Progenitor cell of endocrine pancreas (in vitro differentiated cells): ENCODE results near the gene PDE5A. TPM values are rescaled to one million over a fixed set of nuclear protein-coding genes. Genes with fewer than 3 reads are reported as not detected.

Source experiments
- DNase-seq: peaks from one replicate; pipeline ENCODE4 v3.0.0; 2021; ENCODE audit warnings: low spot score; ENCODE audit not compliant: unreplicated experiment
- H3K27ac Mint-ChIP-seq: 2 replicates; pipeline ENCODE4 v1.8.0; 2021; ENCODE audit warnings: mild to moderate bottlenecking, moderate library complexity, mixed read lengths
- H3K27me3 Mint-ChIP-seq: 2 replicates; pipeline ENCODE4 v1.8.0; 2021; ENCODE audit warnings: mixed read lengths
- H3K36me3 Mint-ChIP-seq: 2 replicates; pipeline ENCODE4 v1.8.0; 2022; ENCODE audit warnings: mixed read lengths; ENCODE audit not compliant: insufficient read depth
- H3K4me1 Mint-ChIP-seq: 2 replicates; pipeline ENCODE4 v1.8.0; 2021; ENCODE audit warnings: low read depth, mixed read lengths
- H3K4me3 Mint-ChIP-seq: 2 replicates; pipeline ENCODE4 v1.8.0; 2021; ENCODE audit warnings: low read depth, mild to moderate bottlenecking, moderate library complexity, mixed read lengths
- H3K9me3 Mint-ChIP-seq: 2 replicates; pipeline ENCODE4 v1.8.0; 2021; ENCODE audit warnings: low read depth, mixed read lengths
- total RNA-seq: library from RNA; stranded (reverse); gene quantifications from 2 replicates; pipeline ENCODE4 v1.2.1, GENCODE V29; 2021
- TF ChIP-seq, protein P1 (sequence below): fragments of 200-600 bp; sonication (generic); IDR thresholded peaks from one replicate; pipeline ENCODE4 v1.5.0; 2021; ENCODE audit warnings: antibody characterized with exemption, mild to moderate bottlenecking; ENCODE audit not compliant: unreplicated experiment

Gene PDE5A
- total RNA-seq, 1 donor from 2014 or later, result 44.6 TPM

DNA sequence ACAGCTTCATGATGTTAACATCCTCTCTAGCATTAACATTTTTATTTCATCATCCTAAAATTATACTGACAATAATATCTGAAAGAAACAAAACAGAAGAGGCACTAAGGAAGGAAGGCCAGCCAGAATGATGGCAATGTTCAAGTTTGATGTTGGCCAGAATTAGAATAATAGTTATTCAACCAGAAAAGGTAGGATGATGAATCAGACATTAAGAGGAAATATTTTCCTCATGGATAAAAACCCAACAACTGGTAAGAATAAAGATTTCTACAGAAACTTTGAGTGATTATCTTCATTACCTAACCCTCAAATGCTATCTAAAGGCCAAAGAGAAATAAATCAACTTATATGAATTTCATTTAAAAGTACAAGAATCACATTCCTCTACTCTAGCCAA is 105.2 kb downstream of the PDE5A start:
- Mint-ChIP-seq H3K4me1 (peaks cover 1% of the 10 kb centered on the region), H3K9me3 (no peaks in the 10 kb centered on the region), H3K36me3 (peaks cover 12% of the 10 kb centered on the region), H3K4me3 (no peak overlapping the region), H3K27ac (no peak overlapping the region), H3K27me3 (no peaks in the 10 kb centered on the region)
- TF ChIP-seq, protein P1, sequence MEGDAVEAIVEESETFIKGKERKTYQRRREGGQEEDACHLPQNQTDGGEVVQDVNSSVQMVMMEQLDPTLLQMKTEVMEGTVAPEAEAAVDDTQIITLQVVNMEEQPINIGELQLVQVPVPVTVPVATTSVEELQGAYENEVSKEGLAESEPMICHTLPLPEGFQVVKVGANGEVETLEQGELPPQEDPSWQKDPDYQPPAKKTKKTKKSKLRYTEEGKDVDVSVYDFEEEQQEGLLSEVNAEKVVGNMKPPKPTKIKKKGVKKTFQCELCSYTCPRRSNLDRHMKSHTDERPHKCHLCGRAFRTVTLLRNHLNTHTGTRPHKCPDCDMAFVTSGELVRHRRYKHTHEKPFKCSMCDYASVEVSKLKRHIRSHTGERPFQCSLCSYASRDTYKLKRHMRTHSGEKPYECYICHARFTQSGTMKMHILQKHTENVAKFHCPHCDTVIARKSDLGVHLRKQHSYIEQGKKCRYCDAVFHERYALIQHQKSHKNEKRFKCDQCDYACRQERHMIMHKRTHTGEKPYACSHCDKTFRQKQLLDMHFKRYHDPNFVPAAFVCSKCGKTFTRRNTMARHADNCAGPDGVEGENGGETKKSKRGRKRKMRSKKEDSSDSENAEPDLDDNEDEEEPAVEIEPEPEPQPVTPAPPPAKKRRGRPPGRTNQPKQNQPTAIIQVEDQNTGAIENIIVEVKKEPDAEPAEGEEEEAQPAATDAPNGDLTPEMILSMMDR, result no peak
- no peak for DNase-seq

DNA sequence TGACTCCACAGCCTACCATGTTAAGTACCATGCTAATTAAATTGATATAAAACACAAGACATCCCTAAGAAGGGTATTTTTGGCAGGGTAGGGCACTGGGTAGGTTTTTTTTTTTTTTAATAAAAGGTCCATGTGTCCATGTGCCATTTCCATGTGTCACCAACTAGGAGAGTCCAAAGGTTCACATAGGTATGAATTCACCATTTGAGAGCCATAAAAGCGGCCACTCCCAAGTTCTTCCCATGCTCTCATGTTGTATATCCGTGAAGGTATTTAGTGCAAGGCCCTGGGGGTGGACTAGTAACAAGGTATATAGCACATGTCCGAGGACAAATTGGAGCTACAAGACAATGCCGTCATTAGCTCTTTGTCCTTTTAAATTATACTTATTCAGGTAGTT is 107.3 kb downstream of the PDE5A start:
- no peaks in the 10 kb centered on the region for H3K9me3 Mint-ChIP-seq
- H3K4me3 Mint-ChIP-seq, result no peak overlapping the region
- no peak overlapping the region for H3K27ac Mint-ChIP-seq
- H3K4me1 Mint-ChIP-seq, result no peaks in the 10 kb centered on the region
- H3K36me3 Mint-ChIP-seq, result peaks cover 14% of the 10 kb centered on the region
- no peaks in the 10 kb centered on the region for H3K27me3 Mint-ChIP-seq
- TF ChIP-seq, protein P1, result no peak
- no peak for DNase-seq

DNA sequence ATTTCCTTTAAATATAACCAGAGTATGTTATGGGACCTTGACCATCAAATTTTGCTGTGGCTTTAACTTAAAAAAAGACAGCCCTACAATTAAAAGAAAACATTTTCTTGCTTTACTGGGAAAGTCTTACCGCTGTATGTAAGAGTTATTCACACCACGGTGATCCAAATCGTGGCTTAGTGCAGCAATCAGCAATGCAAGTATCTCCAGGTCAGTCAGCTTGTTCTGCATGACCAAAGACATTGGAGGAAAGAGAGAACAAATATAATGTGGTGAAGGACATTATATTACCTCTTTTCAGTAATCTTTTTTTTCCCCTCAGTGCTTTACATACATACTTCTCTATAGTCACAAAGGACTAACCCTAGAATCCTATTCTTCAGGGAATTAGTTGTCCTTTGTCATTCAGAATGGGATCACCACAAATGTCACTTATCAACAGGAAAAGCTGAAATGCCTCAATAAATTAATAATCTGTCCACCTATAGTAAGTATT is 109.6 kb downstream of the PDE5A start:
- DNase-seq, result no peak
- H3K27ac Mint-ChIP-seq, result no peak overlapping the region
- H3K27me3 Mint-ChIP-seq, result no peaks in the 10 kb centered on the region
- peaks cover 8% of the 10 kb centered on the region for H3K36me3 Mint-ChIP-seq
- TF ChIP-seq, protein P1, result no peak
- no peak overlapping the region for H3K4me3 Mint-ChIP-seq
- no peaks in the 10 kb centered on the region for H3K9me3 Mint-ChIP-seq
- no peaks in the 10 kb centered on the region for H3K4me1 Mint-ChIP-seq

DNA sequence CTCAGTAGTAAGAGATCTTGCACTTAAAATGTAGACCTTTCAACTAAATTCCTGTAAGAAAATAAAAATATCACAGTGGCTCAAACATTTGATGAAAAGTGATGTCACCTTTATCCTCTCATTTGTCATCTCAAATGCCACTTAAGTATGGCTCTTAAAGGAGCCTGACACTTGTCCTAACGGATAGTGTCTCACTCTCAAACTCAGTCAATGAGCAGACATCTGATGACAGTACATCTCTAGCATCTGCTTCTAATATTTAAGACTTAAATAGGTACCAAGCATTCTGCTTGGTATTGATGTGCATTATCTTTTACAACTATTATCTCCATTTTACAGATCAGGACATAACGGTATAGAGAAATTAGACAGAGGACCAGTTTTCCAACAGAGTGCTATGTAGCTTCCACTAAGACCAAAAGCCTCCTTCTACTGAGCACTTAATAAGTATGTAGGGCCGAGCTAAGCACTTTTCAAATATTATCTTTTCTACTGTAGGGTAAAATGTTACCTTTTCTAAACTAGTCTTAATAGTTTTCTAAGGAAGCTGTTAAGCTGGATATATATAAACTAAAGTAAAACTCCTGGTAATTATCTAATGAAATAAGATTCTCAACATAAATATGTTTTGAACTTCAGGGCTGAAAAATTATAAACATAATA is 110.2 kb downstream of the PDE5A start:
- no peak overlapping the region for H3K4me3 Mint-ChIP-seq
- no peak overlapping the region for H3K27ac Mint-ChIP-seq
- no peak for DNase-seq
- H3K4me1 Mint-ChIP-seq, result no peaks in the 10 kb centered on the region
- peaks cover 8% of the 10 kb centered on the region for H3K36me3 Mint-ChIP-seq
- TF ChIP-seq, protein P1, result no peak
- H3K27me3 Mint-ChIP-seq, result no peaks in the 10 kb centered on the region
- H3K9me3 Mint-ChIP-seq, result no peaks in the 10 kb centered on the region

DNA sequence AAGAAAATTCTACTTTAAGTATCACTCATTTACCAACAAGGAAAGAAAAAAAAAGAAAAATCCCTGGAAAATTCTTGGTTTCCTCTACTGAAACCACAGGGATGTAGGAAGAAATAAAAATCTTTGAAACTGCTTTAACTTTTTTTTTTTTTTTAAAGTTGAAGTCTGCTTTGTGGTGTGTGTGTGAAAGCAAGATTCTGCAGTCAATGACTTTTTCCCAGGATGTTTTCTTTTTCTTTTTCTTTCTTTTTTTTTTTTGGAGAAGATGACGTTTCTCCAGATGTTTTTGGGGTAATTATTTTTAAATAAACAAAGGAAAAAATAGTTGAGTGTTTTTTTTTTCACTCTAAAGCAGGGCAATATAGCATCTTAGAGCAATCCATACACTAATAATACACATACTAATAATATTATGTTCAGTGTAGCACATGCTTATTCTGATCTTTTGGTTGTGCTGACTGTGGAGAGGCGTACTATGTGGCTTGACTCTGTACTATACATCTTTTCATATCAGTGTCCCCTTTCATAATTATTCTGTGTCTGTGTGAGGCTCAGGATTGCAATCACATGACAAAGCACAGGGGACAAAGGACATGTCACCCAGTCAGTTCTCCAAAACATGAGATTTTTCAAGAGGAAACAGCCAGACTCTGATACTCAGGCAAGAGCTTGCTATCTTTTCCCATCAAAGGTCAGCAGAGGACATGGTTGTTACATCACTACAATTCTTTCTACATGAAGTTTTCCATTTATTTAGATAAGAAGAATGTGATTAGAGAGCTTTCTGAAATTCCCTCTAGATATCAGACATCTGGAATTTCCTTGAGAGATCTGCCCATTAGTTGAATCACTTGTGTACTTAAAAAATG is 111.0 kb downstream of the PDE5A start:
- TF ChIP-seq, protein P1, result no peak
- Mint-ChIP-seq H3K4me3 (no peak overlapping the region), H3K27ac (no peak overlapping the region), H3K4me1 (no peaks in the 10 kb centered on the region), H3K36me3 (peaks cover 8% of the 10 kb centered on the region), H3K9me3 (no peaks in the 10 kb centered on the region), H3K27me3 (no peaks in the 10 kb centered on the region)
- DNase-seq, result no peak
